ENCODE results near the gene GRM8.

GRCh38 chr7:127208351-127208750, 44.4 kb downstream of the GRM8 start:
- no peak for TF ChIP-seq REST (IDR thresholded peaks at IDR 0.05; ENCODE audit: low read depth)
- TF ChIP-seq CREB1 (IDR thresholded peaks at IDR 0.05; ENCODE audit: low read depth): no peak
- TF ChIP-seq EP300 (IDR thresholded peaks at IDR 0.05; ENCODE audit: borderline replicate concordance): no peak
- TF ChIP-seq RAD21 (IDR thresholded peaks at IDR 0.05; ENCODE audit: low read depth): no peak
- TF ChIP-seq, protein P1, sequence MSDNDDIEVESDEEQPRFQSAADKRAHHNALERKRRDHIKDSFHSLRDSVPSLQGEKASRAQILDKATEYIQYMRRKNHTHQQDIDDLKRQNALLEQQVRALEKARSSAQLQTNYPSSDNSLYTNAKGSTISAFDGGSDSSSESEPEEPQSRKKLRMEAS (IDR thresholded peaks at IDR 0.05): no peak
- no peak for TF ChIP-seq FOXM1 (IDR thresholded peaks at IDR 0.05; ENCODE audit: borderline replicate concordance, low read depth)
- no peak for TF ChIP-seq CEBPB (IDR thresholded peaks at IDR 0.05)
- TF ChIP-seq, protein P2, sequence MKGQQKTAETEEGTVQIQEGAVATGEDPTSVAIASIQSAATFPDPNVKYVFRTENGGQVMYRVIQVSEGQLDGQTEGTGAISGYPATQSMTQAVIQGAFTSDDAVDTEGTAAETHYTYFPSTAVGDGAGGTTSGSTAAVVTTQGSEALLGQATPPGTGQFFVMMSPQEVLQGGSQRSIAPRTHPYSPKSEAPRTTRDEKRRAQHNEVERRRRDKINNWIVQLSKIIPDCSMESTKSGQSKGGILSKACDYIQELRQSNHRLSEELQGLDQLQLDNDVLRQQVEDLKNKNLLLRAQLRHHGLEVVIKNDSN (IDR thresholded peaks at IDR 0.05): no peak
- no peak for TF ChIP-seq TAF1 (IDR thresholded peaks at IDR 0.05; ENCODE audit: low read depth)
- TF ChIP-seq NFIC (IDR thresholded peaks at IDR 0.05): no peak
- no peak for TF ChIP-seq EGR1 (IDR thresholded peaks at IDR 0.05)
- no peak for TF ChIP-seq TEAD4 (IDR thresholded peaks at IDR 0.05)
- TF ChIP-seq YY1 (IDR thresholded peaks at IDR 0.05; ENCODE audit: low read depth): no peak

Data from Ishikawa (cell line).